Measurements from ENCODE around the gene EIF5AL1.

DNA sequence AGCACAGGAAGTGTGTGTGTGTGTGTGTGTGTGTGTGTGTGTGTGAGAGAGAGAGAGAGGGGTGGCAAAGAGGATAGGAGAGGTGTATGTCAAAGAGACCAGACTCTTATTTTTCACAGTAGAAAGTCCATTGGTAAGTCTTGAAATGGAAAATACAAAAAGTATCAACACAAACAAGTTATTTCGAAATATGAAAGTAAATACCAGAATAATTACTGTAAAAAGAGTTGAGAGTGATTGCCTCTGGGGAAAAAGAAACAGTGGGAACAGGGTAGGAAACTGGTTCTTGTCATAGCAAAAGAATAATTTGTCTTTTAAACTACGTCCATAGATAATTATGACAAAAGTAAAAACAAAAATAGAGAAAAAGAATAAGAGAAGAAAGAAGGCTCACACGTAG, 29.0 kb upstream of the EIF5AL1 start:
- TF ChIP-seq, protein P1, sequence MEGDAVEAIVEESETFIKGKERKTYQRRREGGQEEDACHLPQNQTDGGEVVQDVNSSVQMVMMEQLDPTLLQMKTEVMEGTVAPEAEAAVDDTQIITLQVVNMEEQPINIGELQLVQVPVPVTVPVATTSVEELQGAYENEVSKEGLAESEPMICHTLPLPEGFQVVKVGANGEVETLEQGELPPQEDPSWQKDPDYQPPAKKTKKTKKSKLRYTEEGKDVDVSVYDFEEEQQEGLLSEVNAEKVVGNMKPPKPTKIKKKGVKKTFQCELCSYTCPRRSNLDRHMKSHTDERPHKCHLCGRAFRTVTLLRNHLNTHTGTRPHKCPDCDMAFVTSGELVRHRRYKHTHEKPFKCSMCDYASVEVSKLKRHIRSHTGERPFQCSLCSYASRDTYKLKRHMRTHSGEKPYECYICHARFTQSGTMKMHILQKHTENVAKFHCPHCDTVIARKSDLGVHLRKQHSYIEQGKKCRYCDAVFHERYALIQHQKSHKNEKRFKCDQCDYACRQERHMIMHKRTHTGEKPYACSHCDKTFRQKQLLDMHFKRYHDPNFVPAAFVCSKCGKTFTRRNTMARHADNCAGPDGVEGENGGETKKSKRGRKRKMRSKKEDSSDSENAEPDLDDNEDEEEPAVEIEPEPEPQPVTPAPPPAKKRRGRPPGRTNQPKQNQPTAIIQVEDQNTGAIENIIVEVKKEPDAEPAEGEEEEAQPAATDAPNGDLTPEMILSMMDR (IDR thresholded peaks at IDR 0.05; ENCODE audit: insufficient read depth, low read length, poor library complexity, severe bottlenecking) = no peak
- no peak for TF ChIP-seq EZH2phosphoT487 (conservative IDR thresholded peaks at IDR 0.05; ENCODE audit: low read length)

Measured in SU-DHL-6 (cell line).